Stimulated activated CD4-positive, alpha-beta T cell treated with anti-CD3 and anti-CD28 coated beads, Interleukin-2, amount 100 ng/mL, for 24 hours (primary cell): Measurements from ENCODE around the gene EEF2.
"Not testable (repeated sequence)": the region's sequence is repeated elsewhere in the genome, so short reads cannot be mapped to it uniquely, and the experiment has no call there.

ENCODE experiments used
- DNase-seq, 2 donors: peaks; one replicate each; pipeline ENCODE4 v3.0.0-alpha.2; 2020

EEF2 gene

GRCh38 chr19:3968556-3969434 is 16.5 kb downstream of the EEF2 start:
- DNase-seq, result no peak

GRCh38 chr19:3967983-3968382 is 17.3 kb downstream of the EEF2 start:
- DNase-seq, result not testable (repeated sequence)

GRCh38 chr19:3966051-3967017 is 18.9 kb downstream of the EEF2 start:
- no peak for DNase-seq

- no peak for DNase-seq
These were observed 20.7 kb downstream of the EEF2 start for GRCh38 chr19:3964256-3965194.

- no peak for DNase-seq
These were observed 21.6 kb downstream of the EEF2 start for GRCh38 chr19:3963458-3964255.

GRCh38 chr19:3961007-3961406 is 24.3 kb downstream of the EEF2 start:
- no peak for DNase-seq

- no peak for DNase-seq
These were observed 25.5 kb downstream of the EEF2 start for GRCh38 chr19:3959766-3960131.

- DNase-seq, result no peak
These were observed 26.2 kb downstream of the EEF2 start for GRCh38 chr19:3958836-3959765.

GRCh38 chr19:3955688-3956087 is 29.6 kb downstream of the EEF2 start:
- no peak for DNase-seq

- not testable (repeated sequence) for DNase-seq
These were observed 30.0 kb downstream of the EEF2 start for GRCh38 chr19:3955276-3955675.

GRCh38 chr19:3954107-3954506 is 31.2 kb downstream of the EEF2 start:
- DNase-seq, result no peak

GRCh38 chr19:3952755-3953276 is 32.4 kb downstream of the EEF2 start:
- not testable (repeated sequence) for DNase-seq

GRCh38 chr19:3950871-3951861 is 34.1 kb downstream of the EEF2 start:
- DNase-seq, result no peak

- DNase-seq, result no peak
These were observed 35.0 kb downstream of the EEF2 start for GRCh38 chr19:3949997-3950859.

- no peak for DNase-seq
These were observed 36.0 kb downstream of the EEF2 start for GRCh38 chr19:3949294-3949693.

- not testable (repeated sequence) for DNase-seq
These were observed 37.8 kb downstream of the EEF2 start for GRCh38 chr19:3947316-3947933.

- DNase-seq, result no peak
These were observed 39.4 kb downstream of the EEF2 start for GRCh38 chr19:3945838-3946237.
